Loucy (cell line): ENCODE data around the gene CLIP1.

Source experiments
- H2AFZ ChIP-seq: fragments of 200-600 bp; sonication (generic); 2 replicates; pipeline ENCODE4 v1.6.0; 2016; ENCODE audit warnings: antibody characterized with exemption, mild to moderate bottlenecking, low read length, moderate library complexity
- H3F3A ChIP-seq: fragments of 200-600 bp; 2 replicates; pipeline ENCODE4 v1.6.0; 2016; ENCODE audit warnings: antibody characterized with exemption, low read depth, mild to moderate bottlenecking
- H3K27me3 ChIP-seq: fragments of 200-600 bp; sonication (generic); 2 replicates; pipeline ENCODE4 v1.6.1; 2014; ENCODE audit warnings: low read length, mild to moderate bottlenecking; ENCODE audit not compliant: insufficient read depth, poor library complexity, severe bottlenecking
- H3K36me3 ChIP-seq: fragments of 200-600 bp; sonication (generic); 2 replicates; pipeline ENCODE4 v1.6.1; 2016; ENCODE audit warnings: low read length; ENCODE audit not compliant: insufficient read depth
- H3K4me1 ChIP-seq: fragments of 200-600 bp; sonication (generic); 2 replicates; pipeline ENCODE4 v1.5.1; 2014; ENCODE audit warnings: low read length, mild to moderate bottlenecking; ENCODE audit not compliant: insufficient read depth, poor library complexity, severe bottlenecking
- H3K4me2 ChIP-seq: fragments of 200-600 bp; sonication (generic); 2 replicates; pipeline ENCODE4 v1.6.0; 2014; ENCODE audit warnings: antibody characterized with exemption, low read length, low read depth, mild to moderate bottlenecking; ENCODE audit not compliant: poor library complexity, severe bottlenecking
- H3K4me3 ChIP-seq: fragments of 200-600 bp; sonication (generic); 2 replicates; pipeline ENCODE4 v1.5.1; 2014; ENCODE audit warnings: low read length, mild to moderate bottlenecking, mixed read lengths; ENCODE audit not compliant: poor library complexity, severe bottlenecking
- H3K79me2 ChIP-seq: fragments of 200-600 bp; sonication (generic); 2 replicates; pipeline ENCODE4 v1.6.1; 2014; ENCODE audit warnings: low read length; ENCODE audit not compliant: insufficient read depth
- H3K9ac ChIP-seq: fragments of 200-600 bp; sonication (generic); 2 replicates; pipeline ENCODE4 v1.6.0; 2014; ENCODE audit warnings: mild to moderate bottlenecking, low read depth, low read length, moderate library complexity; ENCODE audit not compliant: poor library complexity, severe bottlenecking
- H3K9me2 ChIP-seq: fragments of 200-600 bp; sonication (generic); replicated peaks from 2 replicates; pipeline ENCODE4 v1.6.1; 2016; ENCODE audit warnings: low read depth, low read length, mixed read lengths
- H3K9me3 ChIP-seq: fragments of 200-600 bp; sonication (generic); 2 replicates; pipeline ENCODE4 v1.6.1; 2014; ENCODE audit warnings: mild to moderate bottlenecking, antibody characterized with exemption, low read length, low read depth; ENCODE audit not compliant: insufficient read depth
- H4K20me1 ChIP-seq: fragments of 200-600 bp; sonication (generic); 2 replicates; pipeline ENCODE4 v1.6.0; 2014; ENCODE audit warnings: antibody characterized with exemption, low read length, mild to moderate bottlenecking; ENCODE audit not compliant: insufficient read depth, poor library complexity, severe bottlenecking
- EZH2phosphoT487 ChIP-seq: fragments of 200-600 bp; IDR thresholded peaks from 2 replicates; pipeline ENCODE4 v1.6.1; 2018; ENCODE audit warnings: antibody characterized with exemption, mild to moderate bottlenecking, moderate library complexity, borderline replicate concordance
- TF ChIP-seq, protein P1 (sequence below): fragments of 200-600 bp; sonication (generic); conservative IDR thresholded peaks from 2 replicates; pipeline ENCODE4 v1.5.1; 2014; ENCODE audit warnings: mild to moderate bottlenecking, antibody characterized with exemption, low read length

CLIP1 gene

DNA sequence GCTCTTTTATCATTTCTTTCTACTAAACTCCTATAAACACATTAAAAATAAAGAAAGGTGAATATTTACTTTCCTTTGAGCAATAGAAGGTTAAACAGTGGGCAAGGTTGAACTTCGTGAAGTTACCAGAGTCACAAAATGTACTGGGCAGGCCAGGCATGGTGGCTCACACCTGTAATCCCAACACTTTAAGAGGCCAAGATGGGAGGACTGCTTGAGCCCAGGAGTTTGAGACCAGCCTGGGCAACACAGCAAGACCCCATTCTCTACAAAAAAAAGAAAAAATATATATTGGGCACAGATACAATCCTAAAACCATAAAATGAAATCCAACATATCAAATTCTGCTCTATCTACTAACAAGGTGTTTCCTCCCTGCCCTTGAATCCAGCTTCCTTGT, 95.5 kb downstream of the CLIP1 start:
- Histone ChIP-seq H3K9me3 (no peaks in the 10 kb centered on the region), H3K79me2 (no peaks in the 10 kb centered on the region), H4K20me1 (no peaks in the 10 kb centered on the region), H3K9me2 (no peaks in the 10 kb centered on the region), H2AFZ (no peak overlapping the region), H3K9ac (no peak overlapping the region), H3K4me3 (no peak overlapping the region), H3F3A (no peaks in the 10 kb centered on the region), H3K36me3 (peaks cover 9% of the 10 kb centered on the region; the same call in 1 of the 2 replicates), H3K4me1 (no peaks in the 10 kb centered on the region), H3K27me3 (no peaks in the 10 kb centered on the region), H3K4me2 (no peak overlapping the region)
- no peak for TF ChIP-seq EZH2phosphoT487
- TF ChIP-seq, protein P1, sequence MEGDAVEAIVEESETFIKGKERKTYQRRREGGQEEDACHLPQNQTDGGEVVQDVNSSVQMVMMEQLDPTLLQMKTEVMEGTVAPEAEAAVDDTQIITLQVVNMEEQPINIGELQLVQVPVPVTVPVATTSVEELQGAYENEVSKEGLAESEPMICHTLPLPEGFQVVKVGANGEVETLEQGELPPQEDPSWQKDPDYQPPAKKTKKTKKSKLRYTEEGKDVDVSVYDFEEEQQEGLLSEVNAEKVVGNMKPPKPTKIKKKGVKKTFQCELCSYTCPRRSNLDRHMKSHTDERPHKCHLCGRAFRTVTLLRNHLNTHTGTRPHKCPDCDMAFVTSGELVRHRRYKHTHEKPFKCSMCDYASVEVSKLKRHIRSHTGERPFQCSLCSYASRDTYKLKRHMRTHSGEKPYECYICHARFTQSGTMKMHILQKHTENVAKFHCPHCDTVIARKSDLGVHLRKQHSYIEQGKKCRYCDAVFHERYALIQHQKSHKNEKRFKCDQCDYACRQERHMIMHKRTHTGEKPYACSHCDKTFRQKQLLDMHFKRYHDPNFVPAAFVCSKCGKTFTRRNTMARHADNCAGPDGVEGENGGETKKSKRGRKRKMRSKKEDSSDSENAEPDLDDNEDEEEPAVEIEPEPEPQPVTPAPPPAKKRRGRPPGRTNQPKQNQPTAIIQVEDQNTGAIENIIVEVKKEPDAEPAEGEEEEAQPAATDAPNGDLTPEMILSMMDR = no peak

DNA sequence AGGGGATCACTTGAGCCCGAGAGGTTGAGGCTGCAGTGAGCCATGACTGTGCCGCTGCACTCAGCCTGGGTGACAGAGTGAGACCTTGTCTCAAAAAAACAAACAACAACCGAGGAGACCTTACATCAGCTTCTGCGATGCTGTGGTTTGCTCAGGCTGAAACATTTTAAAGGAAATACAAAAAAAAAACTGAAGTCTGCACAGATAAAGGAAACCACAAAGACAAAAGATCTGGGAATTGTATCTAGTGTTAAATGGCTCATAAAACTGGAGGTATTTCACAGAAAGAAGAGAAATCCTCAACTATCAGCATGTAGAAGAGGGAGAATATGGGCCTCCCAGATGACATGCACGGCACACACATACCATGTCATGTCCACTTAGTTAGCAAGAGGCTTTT, 95.9 kb downstream of the CLIP1 start:
- H3K4me3 ChIP-seq = no peak overlapping the region
- H3F3A ChIP-seq = no peaks in the 10 kb centered on the region
- TF ChIP-seq, protein P1 = no peak
- no peak for TF ChIP-seq EZH2phosphoT487
- H3K4me2 ChIP-seq = no peak overlapping the region
- H3K9ac ChIP-seq = no peak overlapping the region
- H3K36me3 ChIP-seq = peaks cover 9% of the 10 kb centered on the region; the same call in 1 of the 2 replicates
- no peaks in the 10 kb centered on the region for H3K27me3 ChIP-seq
- no peaks in the 10 kb centered on the region for H3K9me2 ChIP-seq
- H3K79me2 ChIP-seq = no peaks in the 10 kb centered on the region
- H4K20me1 ChIP-seq = no peaks in the 10 kb centered on the region
- H3K4me1 ChIP-seq = no peaks in the 10 kb centered on the region
- no peaks in the 10 kb centered on the region for H3K9me3 ChIP-seq
- no peak overlapping the region for H2AFZ ChIP-seq

DNA sequence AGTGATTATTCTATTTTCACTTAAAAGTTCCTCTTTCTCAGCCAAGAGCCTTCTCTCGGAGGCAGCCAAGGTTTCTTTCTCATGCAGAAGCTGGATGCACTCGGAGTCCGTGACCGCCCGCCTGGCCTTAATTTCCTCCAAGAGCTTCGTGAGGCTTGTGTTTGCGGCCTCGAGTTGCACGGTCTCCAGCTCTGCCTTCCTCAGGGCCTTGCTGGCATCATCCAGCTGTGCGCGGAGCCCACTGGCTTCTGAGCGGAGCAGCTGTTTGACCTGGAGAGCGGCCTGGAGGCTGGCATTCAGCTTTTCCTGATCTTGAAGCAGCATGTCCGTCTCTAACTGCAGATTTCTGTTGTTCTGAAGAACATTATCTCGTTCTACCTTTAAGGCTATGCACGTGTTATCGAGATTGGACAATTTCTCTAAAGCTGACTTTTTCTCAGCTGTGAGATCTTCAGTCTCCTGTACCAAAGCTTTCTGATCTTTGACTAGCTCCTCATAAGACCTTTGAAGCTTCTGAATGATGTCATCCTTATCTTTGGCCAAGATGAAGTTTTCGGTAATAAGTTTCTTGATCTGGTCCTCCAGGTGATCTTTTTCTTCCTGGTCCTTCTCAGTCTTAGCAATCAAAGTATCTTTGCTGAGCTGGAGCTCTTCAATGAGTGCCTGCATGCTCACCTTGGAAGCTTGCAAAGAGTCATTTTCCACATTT, 99.0 kb downstream of the CLIP1 start:
- Histone ChIP-seq H3K36me3 (peaks cover 9% of the 10 kb centered on the region; the same call in 1 of the 2 replicates), H3K4me2 (no peak overlapping the region), H3K9me2 (no peaks in the 10 kb centered on the region), H3K9ac (no peak overlapping the region), H2AFZ (no peak overlapping the region), H3K4me3 (no peak overlapping the region), H3K4me1 (no peaks in the 10 kb centered on the region), H3K79me2 (no peaks in the 10 kb centered on the region), H3F3A (no peaks in the 10 kb centered on the region), H4K20me1 (no peaks in the 10 kb centered on the region), H3K9me3 (no peaks in the 10 kb centered on the region), H3K27me3 (no peaks in the 10 kb centered on the region)
- TF ChIP-seq, protein P1 = no peak
- TF ChIP-seq EZH2phosphoT487 = no peak
